UCSD-AML1 (cell line): Measurements from ENCODE around the gene LMNA.
"Not testable (repeated sequence)": the region's sequence is repeated elsewhere in the genome, so short reads cannot be mapped to it uniquely, and the experiment has no call there.

Experiments
- DNase-seq: peaks from one replicate; lab custom pipeline; 2025; ENCODE audit not compliant: unreplicated experiment; lab: John Stamatoyannopoulos, UW

Gene LMNA

GRCh38 chr1:156160743-156161171, 46.2 kb downstream of the LMNA start:
- DNase-seq = no peak

- no peak for DNase-seq
These were observed 48.0 kb downstream of the LMNA start for GRCh38 chr1:156162430-156163037.

- no peak for DNase-seq
These were observed 49.2 kb downstream of the LMNA start for GRCh38 chr1:156163712-156164111.

GRCh38 chr1:156164125-156164831, 49.8 kb downstream of the LMNA start:
- no peak for DNase-seq

- DNase-seq = no peak
These were observed 50.6 kb downstream of the LMNA start for GRCh38 chr1:156165083-156165482.

- DNase-seq = no peak
These were observed 53.0 kb downstream of the LMNA start for GRCh38 chr1:156167536-156167935.

GRCh38 chr1:156172696-156173470, 58.4 kb downstream of the LMNA start:
- no peak for DNase-seq

GRCh38 chr1:156176610-156177210, 62.2 kb downstream of the LMNA start:
- DNase-seq = no peak

GRCh38 chr1:156177919-156178654, 63.6 kb downstream of the LMNA start:
- no peak for DNase-seq

- DNase-seq = no peak
These were observed 66.0 kb downstream of the LMNA start for GRCh38 chr1:156180471-156180870.

- not testable (repeated sequence) for DNase-seq
These were observed 66.9 kb downstream of the LMNA start for GRCh38 chr1:156181391-156181924.

GRCh38 chr1:156182010-156182779, 67.7 kb downstream of the LMNA start:
- DNase-seq = not testable (repeated sequence)

GRCh38 chr1:156186347-156187177, 72.1 kb downstream of the LMNA start:
- not testable (repeated sequence) for DNase-seq
